ENCODE data around the gene ETV4. TPM values are rescaled to one million over a fixed set of nuclear protein-coding genes. Genes with fewer than 3 reads are reported as not detected.

The ETV4 gene
- total RNA-seq, result 1 to 10 TPM; 1.1 to 9.0 (median 5.3) TPM

- no peak for TF ChIP-seq POLR2A (IDR thresholded peaks at IDR 0.05)
- TF ChIP-seq CTCF (IDR thresholded peaks at IDR 0.05), result no peak
These were observed at the start of gene ETV4 for GRCh38 chr17:43546319-43547188. ETV4 (minus strand) TSS chr17:43546340; CDS start chr17:43545617, 723 bp downstream.

GRCh38 chr17:43595466-43595865 lies 49.3 kb upstream of the ETV4 start:
- WGBS, 2 donors, result 66 to 80% methylated on average over 4 of the region's 4 CpGs
- TF ChIP-seq POLR2A (IDR thresholded peaks at IDR 0.05) (no peak), CTCF (IDR thresholded peaks at IDR 0.05) (no peak)

More at GRCh38 chr17:43546319-43547188, at the start of gene ETV4:
- Histone ChIP-seq H3K4me1 (peaks cover 14 to 25% of the 10 kb centered on the region in 2 donors), H3K36me3 (no peaks in the 10 kb centered on the region), H3K4me3 (replicated peaks in 1 of 3) (peak within 1 kb of the TSS; percentile 24 to 56 (median 32)), H3K27me3 (no peaks in the 10 kb centered on the region), H3K27ac (peak within 1 kb of the TSS in 1 of 3 donors; percentile 22), H3K9me3 (no peaks in the 10 kb centered on the region)
- WGBS, 2 donors, result 0 to 1% methylated on average over 38 to 45 of the region's 46 CpGs
- intact Hi-C loops (cut with DNase I), result no loop called here
- peak; percentile 89 to 94 for DNase-seq

GRCh38 chr17:43591779-43592562 lies 45.8 kb upstream of the ETV4 start:
- intact Hi-C loops (cut with DNase I), result no loop called here
- TF ChIP-seq POLR2A (IDR thresholded peaks at IDR 0.05) (no peak), CTCF (IDR thresholded peaks at IDR 0.05) (no peak)
- Histone ChIP-seq H3K27ac (peak overlapping the region; percentile 36 to 73 (median 55)), H3K4me1 (peaks cover 0 to 7% of the 10 kb centered on the region in 2 donors), H3K9me3 (no peaks in the 10 kb centered on the region), H3K27me3 (no peaks in the 10 kb centered on the region), H3K4me3 (replicated peaks in 1 of 3) (no peak overlapping the region), H3K36me3 (no peaks in the 10 kb centered on the region)
- DNase-seq, result peak; percentile 18 to 27
- 65 to 71% methylated on average over 26 to 28 of the region's 28 CpGs for WGBS, 2 donors

More at GRCh38 chr17:43595466-43595865, 49.3 kb upstream of the ETV4 start:
- no peak overlapping the region for H3K27ac ChIP-seq
- no peaks in the 10 kb centered on the region for H3K27me3 ChIP-seq
- peaks cover 0 to 7% of the 10 kb centered on the region in 2 donors for H3K4me1 ChIP-seq
- no peak for DNase-seq
- intact Hi-C loops (cut with DNase I), result no loop called here
- H3K4me3 ChIP-seq (replicated peaks in 1 of 3), result no peak overlapping the region
- H3K36me3 ChIP-seq, result no peaks in the 10 kb centered on the region
- no peaks in the 10 kb centered on the region for H3K9me3 ChIP-seq

GRCh38 chr17:43591001-43591400 lies 44.9 kb upstream of the ETV4 start:
- DNase-seq, result no peak
- Histone ChIP-seq H3K4me3 (replicated peaks in 1 of 3) (no peak overlapping the region), H3K4me1 (peaks cover 0 to 7% of the 10 kb centered on the region in 2 donors), H3K27me3 (no peaks in the 10 kb centered on the region), H3K9me3 (no peaks in the 10 kb centered on the region), H3K27ac (peak overlapping the region; percentile 36 to 73 (median 55)), H3K36me3 (no peaks in the 10 kb centered on the region)
- 97 to 99% methylated on average over 3 of the region's 3 CpGs for WGBS, 2 donors
- intact Hi-C loops (cut with DNase I), result no loop called here
- no peak for TF ChIP-seq CTCF (IDR thresholded peaks at IDR 0.05)
- no peak for TF ChIP-seq POLR2A (IDR thresholded peaks at IDR 0.05)

Data from thyroid gland (tissue), 4 donors.